Spleen (tissue), 7 donors: ENCODE data around the gene NR3C1.

Experiments
- POLR2A ChIP-seq, 3 donors: fragments of 450-650 bp; IDR thresholded peaks; one replicate each; pipeline ENCODE4 v1.5.1; 2017; ENCODE audit warnings: antibody characterized with exemption in 3 of 3, mild to moderate bottlenecking in 1 of 3
- TF ChIP-seq, protein P1 (sequence below), 11 experiments: fragments of 200-600 bp in 7 of 11; fragments of 450-650 bp in 4 of 11; sonication (generic) in 4 of 11; IDR thresholded peaks in 8 of 11; conservative IDR thresholded peaks in 3 of 11; 1 replicate in 7 of 11; 2 replicates in 4 of 11; pipeline versions ENCODE4 v1.4.0 to v1.8.0; 2016 to 2021; ENCODE audit warnings: antibody characterized with exemption in 11 of 11, inconsistent platforms in 4 of 11, mild to moderate bottlenecking in 1 of 11
- donor health status: DM: no; HTN: no; CAD: no; lungs with moderate emphysema.
- donor health status: DM: no; HTN: no; CAD: no.
- donor health status: DM: no; HTN: no; CAD: no.

DNA sequence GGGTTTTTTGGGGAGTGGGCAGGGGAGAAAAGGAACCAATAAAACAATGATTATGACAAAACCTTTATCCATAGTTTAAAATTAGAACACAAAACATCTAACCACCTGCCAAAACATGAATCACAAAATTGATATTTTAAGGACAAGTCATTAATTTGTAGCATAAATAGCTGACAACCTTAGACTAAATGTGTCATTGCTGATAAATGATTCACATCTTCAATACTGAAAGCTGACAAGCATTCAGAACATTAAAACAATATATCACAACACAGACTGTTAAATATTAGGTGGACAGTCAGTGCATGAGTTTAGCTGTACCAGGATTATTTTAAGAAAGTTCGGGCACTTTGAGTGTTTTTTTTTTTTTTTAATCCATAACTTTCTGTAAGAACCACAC, 71.5 kb downstream of the NR3C1 start:
- no peak for TF ChIP-seq POLR2A (IDR thresholded peaks at IDR 0.05)
- TF ChIP-seq, protein P1, sequence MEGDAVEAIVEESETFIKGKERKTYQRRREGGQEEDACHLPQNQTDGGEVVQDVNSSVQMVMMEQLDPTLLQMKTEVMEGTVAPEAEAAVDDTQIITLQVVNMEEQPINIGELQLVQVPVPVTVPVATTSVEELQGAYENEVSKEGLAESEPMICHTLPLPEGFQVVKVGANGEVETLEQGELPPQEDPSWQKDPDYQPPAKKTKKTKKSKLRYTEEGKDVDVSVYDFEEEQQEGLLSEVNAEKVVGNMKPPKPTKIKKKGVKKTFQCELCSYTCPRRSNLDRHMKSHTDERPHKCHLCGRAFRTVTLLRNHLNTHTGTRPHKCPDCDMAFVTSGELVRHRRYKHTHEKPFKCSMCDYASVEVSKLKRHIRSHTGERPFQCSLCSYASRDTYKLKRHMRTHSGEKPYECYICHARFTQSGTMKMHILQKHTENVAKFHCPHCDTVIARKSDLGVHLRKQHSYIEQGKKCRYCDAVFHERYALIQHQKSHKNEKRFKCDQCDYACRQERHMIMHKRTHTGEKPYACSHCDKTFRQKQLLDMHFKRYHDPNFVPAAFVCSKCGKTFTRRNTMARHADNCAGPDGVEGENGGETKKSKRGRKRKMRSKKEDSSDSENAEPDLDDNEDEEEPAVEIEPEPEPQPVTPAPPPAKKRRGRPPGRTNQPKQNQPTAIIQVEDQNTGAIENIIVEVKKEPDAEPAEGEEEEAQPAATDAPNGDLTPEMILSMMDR (IDR thresholded peaks at IDR 0.05 in 8 of 11, conservative IDR thresholded peaks at IDR 0.05 in 3 of 11), result no peak
